GM13976 (cell line): ENCODE results near the gene UBALD1.

ENCODE experiments used
- DNase-seq: peaks from one replicate; pipeline ENCODE4 v3.0.0; 2012; ENCODE audit warnings: low spot score
- in situ Hi-C: fragments of 300-500 bp; cut with MboI; formaldehyde crosslinking; loops from one replicate; pipeline ENCODE4 v1.12.0; 2022; ENCODE audit warnings: low sequenced_read_pairs, mixed read lengths, inconsistent platforms; ENCODE audit not compliant: unreplicated experiment
- TF ChIP-seq, protein P1 (sequence below): IDR thresholded peaks from 2 replicates; pipeline ENCODE4 v1.5.1; 2012; ENCODE audit warnings: borderline replicate concordance, mild to moderate bottlenecking; ENCODE audit not compliant: insufficient read depth; ENCODE audit errors: extremely low read depth, missing control alignments, control extremely low read depth

UBALD1 gene

DNA sequence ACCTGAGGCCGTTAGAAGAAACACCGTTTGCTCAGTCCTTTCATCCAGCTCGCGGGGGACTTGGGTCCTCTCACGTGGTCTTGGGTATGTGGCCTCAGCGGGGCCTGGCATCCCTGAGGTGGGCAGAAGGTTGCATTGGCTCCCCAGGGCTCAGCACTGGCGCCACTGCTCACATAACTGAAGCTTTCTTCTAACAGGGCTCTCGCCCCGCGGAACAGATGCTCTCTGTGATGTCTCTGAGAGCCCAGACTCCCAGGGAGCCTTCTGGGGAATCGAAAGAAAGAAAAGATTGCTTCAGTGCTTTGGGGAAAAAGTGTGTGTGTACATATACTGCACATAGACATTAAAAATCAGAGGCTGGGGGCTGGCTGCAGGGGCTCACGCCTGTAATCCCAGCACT, 20.1 kb upstream of the UBALD1 start:
- DNase-seq: no peak
- TF ChIP-seq, protein P1, sequence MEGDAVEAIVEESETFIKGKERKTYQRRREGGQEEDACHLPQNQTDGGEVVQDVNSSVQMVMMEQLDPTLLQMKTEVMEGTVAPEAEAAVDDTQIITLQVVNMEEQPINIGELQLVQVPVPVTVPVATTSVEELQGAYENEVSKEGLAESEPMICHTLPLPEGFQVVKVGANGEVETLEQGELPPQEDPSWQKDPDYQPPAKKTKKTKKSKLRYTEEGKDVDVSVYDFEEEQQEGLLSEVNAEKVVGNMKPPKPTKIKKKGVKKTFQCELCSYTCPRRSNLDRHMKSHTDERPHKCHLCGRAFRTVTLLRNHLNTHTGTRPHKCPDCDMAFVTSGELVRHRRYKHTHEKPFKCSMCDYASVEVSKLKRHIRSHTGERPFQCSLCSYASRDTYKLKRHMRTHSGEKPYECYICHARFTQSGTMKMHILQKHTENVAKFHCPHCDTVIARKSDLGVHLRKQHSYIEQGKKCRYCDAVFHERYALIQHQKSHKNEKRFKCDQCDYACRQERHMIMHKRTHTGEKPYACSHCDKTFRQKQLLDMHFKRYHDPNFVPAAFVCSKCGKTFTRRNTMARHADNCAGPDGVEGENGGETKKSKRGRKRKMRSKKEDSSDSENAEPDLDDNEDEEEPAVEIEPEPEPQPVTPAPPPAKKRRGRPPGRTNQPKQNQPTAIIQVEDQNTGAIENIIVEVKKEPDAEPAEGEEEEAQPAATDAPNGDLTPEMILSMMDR: no peak
- in situ Hi-C loops: no loop called here

- TF ChIP-seq, protein P1: no peak
- no peak for DNase-seq
Observed at GRCh38 chr16:4633910-4634635, 19.4 kb upstream of the UBALD1 start.

GRCh38 chr16:4631444-4631843, 16.8 kb upstream of the UBALD1 start:
- in situ Hi-C loops: no loop called here
- TF ChIP-seq, protein P1: no peak

More at GRCh38 chr16:4633910-4634635, 19.4 kb upstream of the UBALD1 start:
- in situ Hi-C loops: no loop called here

GRCh38 chr16:4628283-4628682, 13.6 kb upstream of the UBALD1 start:
- in situ Hi-C loops: no loop called here
- no peak for DNase-seq
- TF ChIP-seq, protein P1: no peak

More at GRCh38 chr16:4631444-4631843, 16.8 kb upstream of the UBALD1 start:
- no peak for DNase-seq

- no peak for DNase-seq
- in situ Hi-C loops: no loop called here
- TF ChIP-seq, protein P1: no peak
Observed at GRCh38 chr16:4626396-4626795, 11.7 kb upstream of the UBALD1 start.

GRCh38 chr16:4625560-4626159, 11.0 kb upstream of the UBALD1 start:
- TF ChIP-seq, protein P1: no peak
- no peak for DNase-seq
- in situ Hi-C loops: no loop called here
